GM23338 (cell line): Measurements from ENCODE around the gene C1orf21. TPM values are rescaled to one million over a fixed set of nuclear protein-coding genes. Genes with fewer than 3 reads are reported as not detected.
A peak's percentile ranks its signal among the peaks of the same experiment; 100 is the strongest.

Source experiments
- ATAC-seq: fragments of 200-7000 bp; cut with Tn5 transposase; 3 replicates; pipeline ENCODE4 v1.9.1; 2020
- DNase-seq: peaks from one replicate; pipeline ENCODE4 v3.0.0-alpha.2; 2015; ENCODE audit warnings: low spot score
- H2AFZ ChIP-seq: fragments of 200-600 bp; sonication (generic); 2 replicates; pipeline ENCODE4 v1.8.0; 2016; ENCODE audit warnings: antibody characterized with exemption, mild to moderate bottlenecking, moderate library complexity
- H3F3A ChIP-seq: fragments of 200-600 bp; sonication (generic); replicated peaks from 2 replicates; pipeline ENCODE4 v1.8.0; 2017; ENCODE audit warnings: antibody characterized with exemption, mixed run types, low read depth
- H3K27ac ChIP-seq: fragments of 200-600 bp; sonication (generic); 2 replicates; pipeline ENCODE4 v1.6.1; 2016; ENCODE audit warnings: low read depth
- H3K27me3 ChIP-seq: fragments of 200-600 bp; sonication (generic); 2 replicates; pipeline ENCODE4 v1.8.0; 2016; ENCODE audit warnings: mild to moderate bottlenecking, mixed run types, moderate library complexity; ENCODE audit not compliant: insufficient read depth
- H3K36me3 ChIP-seq: fragments of 200-600 bp; sonication (generic); 2 replicates; pipeline ENCODE4 v1.8.0; 2016; ENCODE audit warnings: mild to moderate bottlenecking; ENCODE audit not compliant: insufficient read depth
- H3K4me1 ChIP-seq: fragments of 200-600 bp; sonication (generic); 2 replicates; pipeline ENCODE4 v1.8.0; 2016; ENCODE audit warnings: mild to moderate bottlenecking, moderate library complexity; ENCODE audit not compliant: insufficient read depth
- H3K4me2 ChIP-seq: fragments of 200-600 bp; sonication (generic); 2 replicates; pipeline ENCODE4 v1.7.1; 2017; ENCODE audit warnings: mixed run types
- H3K4me3 ChIP-seq: fragments of 200-600 bp; sonication (generic); 2 replicates; pipeline ENCODE4 v1.6.1; 2016; ENCODE audit warnings: mixed run types
- H3K79me2 ChIP-seq: fragments of 200-600 bp; sonication (generic); replicated peaks from 2 replicates; pipeline ENCODE4 v1.8.0; 2017; ENCODE audit warnings: mild to moderate bottlenecking; ENCODE audit not compliant: insufficient read depth
- H3K9me2 ChIP-seq: fragments of 200-600 bp; sonication (generic); 2 replicates; pipeline ENCODE4 v1.8.0; 2017; ENCODE audit not compliant: insufficient read depth
- H4K20me1 ChIP-seq: fragments of 200-600 bp; sonication (generic); replicated peaks from 2 replicates; pipeline ENCODE4 v1.8.0; 2017; ENCODE audit warnings: mild to moderate bottlenecking; ENCODE audit not compliant: insufficient read depth
- H3K27ac Mint-ChIP-seq: 2 replicates; pipeline ENCODE4 v1.8.0; 2020; ENCODE audit warnings: inconsistent platforms, mild to moderate bottlenecking, moderate library complexity, mixed read lengths
- H3K27me3 Mint-ChIP-seq: 3 replicates; pipeline ENCODE4 v1.8.0; 2022; ENCODE audit warnings: low read depth, mild to moderate bottlenecking, moderate library complexity, mixed read lengths, inconsistent platforms; ENCODE audit not compliant: insufficient read depth, poor library complexity
- H3K36me3 Mint-ChIP-seq: 3 replicates; pipeline ENCODE4 v1.8.0; 2021; ENCODE audit warnings: low read depth, mild to moderate bottlenecking, inconsistent platforms, moderate library complexity, mixed read lengths
- H3K4me1 Mint-ChIP-seq: 3 replicates; pipeline ENCODE4 v1.8.0; 2020; ENCODE audit warnings: mild to moderate bottlenecking, inconsistent platforms, mixed read lengths
- H3K4me3 Mint-ChIP-seq: 3 replicates; pipeline ENCODE4 v1.8.0; 2021; ENCODE audit warnings: moderate library complexity, mild to moderate bottlenecking, inconsistent platforms, mixed read lengths
- H3K9me3 Mint-ChIP-seq: 3 replicates; pipeline ENCODE4 v1.8.0; 2020; ENCODE audit warnings: moderate library complexity, mild to moderate bottlenecking, inconsistent platforms, mixed read lengths
- CREB1 ChIP-seq: fragments of 250-450 bp; sonication (Bioruptor Pico); IDR thresholded peaks from 2 replicates; pipeline ENCODE4 v1.5.0; 2020; ENCODE audit warnings: low read depth, mild to moderate bottlenecking, moderate library complexity
- EZH2phosphoT487 ChIP-seq: fragments of 200-600 bp; sonication (generic); IDR thresholded peaks from one replicate; pipeline ENCODE4 v1.8.1; 2018; ENCODE audit warnings: antibody characterized with exemption; ENCODE audit not compliant: unreplicated experiment
- JUNB ChIP-seq: IDR thresholded peaks from one replicate; pipeline ENCODE4 v1.6.1; 2016; ENCODE audit warnings: antibody characterized with exemption; ENCODE audit not compliant: unreplicated experiment
- NANOG ChIP-seq: IDR thresholded peaks from 2 replicates; pipeline ENCODE4 v1.6.1; 2016; ENCODE audit warnings: antibody characterized with exemption, borderline replicate concordance
- POLR2AphosphoS5 ChIP-seq: IDR thresholded peaks from 2 replicates; pipeline ENCODE4 v1.6.1; 2016; ENCODE audit warnings: antibody characterized with exemption, low read depth
- ZNF114 ChIP-seq: fragments of 250-450 bp; sonication (Bioruptor Pico); IDR thresholded peaks from 2 replicates; pipeline ENCODE4 v1.5.0; 2020; ENCODE audit warnings: mild to moderate bottlenecking, moderate library complexity
- ZNF331 ChIP-seq: fragments of 250-450 bp; sonication (Bioruptor Pico); IDR thresholded peaks from 2 replicates; pipeline ENCODE4 v1.5.0; 2020; ENCODE audit warnings: low read depth, mild to moderate bottlenecking, moderate library complexity
- polyA plus RNA-seq: library from polyadenylated mRNA; unstranded; fragments of >200 nt; fragmentation: Nextera tagmentation; extraction: Ambion mirVana; gene quantifications from 2 replicates; pipeline ENCODE4 v1.2.1, GENCODE V29; 2016
- total RNA-seq: library from RNA; depleted of rRNA; stranded (reverse); fragments of >200 nt; shearing (Covaris generic); gene quantifications from 2 replicates; pipeline ENCODE4 v1.2.3, GENCODE V29; 2014
- TF ChIP-seq, protein P1 (sequence below): IDR thresholded peaks from one replicate; pipeline ENCODE4 v1.6.1; 2018; ENCODE audit warnings: antibody characterized with exemption; ENCODE audit not compliant: unreplicated experiment
- TF ChIP-seq, protein P2 (sequence below), 2 experiments: fragments of 200-600 bp in 1 of 2; sonication (generic) in 1 of 2; conservative IDR thresholded peaks; 2 replicates each; pipeline versions ENCODE4 v1.5.1 to v1.6.1; 2016 to 2017; ENCODE audit warnings: antibody characterized with exemption in 2 of 2, low read depth in 2 of 2, mild to moderate bottlenecking in 2 of 2, moderate library complexity in 1 of 2
- TF ChIP-seq, protein P3 (sequence below): IDR thresholded peaks from 2 replicates; pipeline ENCODE4 v1.6.1; 2016; ENCODE audit warnings: antibody characterized with exemption
- TF ChIP-seq, protein P4 (sequence below): fragments of 250-450 bp; sonication (Bioruptor Pico); IDR thresholded peaks from 2 replicates; pipeline ENCODE4 v1.5.0; 2020; ENCODE audit warnings: mild to moderate bottlenecking, moderate library complexity

The C1orf21 gene
- total and polyA plus RNA-seq, 2 experiments from 2014 or later: 28.0 to 40.4 TPM

DNA sequence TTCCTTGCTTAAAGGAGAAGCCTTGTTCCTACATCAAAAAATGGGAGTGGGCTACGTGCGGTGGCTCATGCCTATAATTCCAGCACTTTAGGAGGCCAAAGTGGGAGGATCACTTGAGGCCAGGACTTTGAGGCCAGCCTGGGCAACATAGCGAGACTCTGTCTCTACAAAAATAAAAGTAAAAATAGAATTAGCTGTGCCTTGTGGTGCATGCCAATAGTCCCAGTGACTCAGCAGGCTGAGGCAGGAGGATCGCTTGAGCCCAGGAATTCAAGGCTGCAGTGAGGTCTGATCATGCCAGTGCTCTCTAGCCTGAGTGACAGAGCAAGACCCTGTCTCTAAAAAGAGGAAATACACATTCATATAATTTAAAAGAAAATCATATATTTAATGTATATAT, 127.1 kb downstream of the C1orf21 start:
- DNase-seq: no peak
- no peak overlapping the region for H3K4me3 Mint-ChIP-seq
- H2AFZ ChIP-seq: no peak overlapping the region
- H3F3A ChIP-seq: no peaks in the 10 kb centered on the region
- H3K4me1 ChIP-seq: no peaks in the 10 kb centered on the region
- no peaks in the 10 kb centered on the region; the same call in 1 of the 2 replicates for H3K36me3 ChIP-seq
- H3K9me2 ChIP-seq: peaks cover 2% of the 10 kb centered on the region; the same call in 1 of the 2 replicates
- peaks cover 9% of the 10 kb centered on the region; the same call in 2 of the 3 replicates for H3K4me1 Mint-ChIP-seq
- no peaks in the 10 kb centered on the region for H3K27me3 Mint-ChIP-seq
- no peak overlapping the region for H3K27ac Mint-ChIP-seq
- no peaks in the 10 kb centered on the region for H4K20me1 ChIP-seq
- no peak for TF ChIP-seq NANOG
- TF ChIP-seq JUNB: no peak
- TF ChIP-seq, protein P1, sequence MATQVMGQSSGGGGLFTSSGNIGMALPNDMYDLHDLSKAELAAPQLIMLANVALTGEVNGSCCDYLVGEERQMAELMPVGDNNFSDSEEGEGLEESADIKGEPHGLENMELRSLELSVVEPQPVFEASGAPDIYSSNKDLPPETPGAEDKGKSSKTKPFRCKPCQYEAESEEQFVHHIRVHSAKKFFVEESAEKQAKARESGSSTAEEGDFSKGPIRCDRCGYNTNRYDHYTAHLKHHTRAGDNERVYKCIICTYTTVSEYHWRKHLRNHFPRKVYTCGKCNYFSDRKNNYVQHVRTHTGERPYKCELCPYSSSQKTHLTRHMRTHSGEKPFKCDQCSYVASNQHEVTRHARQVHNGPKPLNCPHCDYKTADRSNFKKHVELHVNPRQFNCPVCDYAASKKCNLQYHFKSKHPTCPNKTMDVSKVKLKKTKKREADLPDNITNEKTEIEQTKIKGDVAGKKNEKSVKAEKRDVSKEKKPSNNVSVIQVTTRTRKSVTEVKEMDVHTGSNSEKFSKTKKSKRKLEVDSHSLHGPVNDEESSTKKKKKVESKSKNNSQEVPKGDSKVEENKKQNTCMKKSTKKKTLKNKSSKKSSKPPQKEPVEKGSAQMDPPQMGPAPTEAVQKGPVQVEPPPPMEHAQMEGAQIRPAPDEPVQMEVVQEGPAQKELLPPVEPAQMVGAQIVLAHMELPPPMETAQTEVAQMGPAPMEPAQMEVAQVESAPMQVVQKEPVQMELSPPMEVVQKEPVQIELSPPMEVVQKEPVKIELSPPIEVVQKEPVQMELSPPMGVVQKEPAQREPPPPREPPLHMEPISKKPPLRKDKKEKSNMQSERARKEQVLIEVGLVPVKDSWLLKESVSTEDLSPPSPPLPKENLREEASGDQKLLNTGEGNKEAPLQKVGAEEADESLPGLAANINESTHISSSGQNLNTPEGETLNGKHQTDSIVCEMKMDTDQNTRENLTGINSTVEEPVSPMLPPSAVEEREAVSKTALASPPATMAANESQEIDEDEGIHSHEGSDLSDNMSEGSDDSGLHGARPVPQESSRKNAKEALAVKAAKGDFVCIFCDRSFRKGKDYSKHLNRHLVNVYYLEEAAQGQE: no peak
- no peak for TF ChIP-seq POLR2AphosphoS5
- TF ChIP-seq EZH2phosphoT487: no peak
- no peak for TF ChIP-seq ZNF114 (CRISPR knock-in tag)
- TF ChIP-seq, protein P2, sequence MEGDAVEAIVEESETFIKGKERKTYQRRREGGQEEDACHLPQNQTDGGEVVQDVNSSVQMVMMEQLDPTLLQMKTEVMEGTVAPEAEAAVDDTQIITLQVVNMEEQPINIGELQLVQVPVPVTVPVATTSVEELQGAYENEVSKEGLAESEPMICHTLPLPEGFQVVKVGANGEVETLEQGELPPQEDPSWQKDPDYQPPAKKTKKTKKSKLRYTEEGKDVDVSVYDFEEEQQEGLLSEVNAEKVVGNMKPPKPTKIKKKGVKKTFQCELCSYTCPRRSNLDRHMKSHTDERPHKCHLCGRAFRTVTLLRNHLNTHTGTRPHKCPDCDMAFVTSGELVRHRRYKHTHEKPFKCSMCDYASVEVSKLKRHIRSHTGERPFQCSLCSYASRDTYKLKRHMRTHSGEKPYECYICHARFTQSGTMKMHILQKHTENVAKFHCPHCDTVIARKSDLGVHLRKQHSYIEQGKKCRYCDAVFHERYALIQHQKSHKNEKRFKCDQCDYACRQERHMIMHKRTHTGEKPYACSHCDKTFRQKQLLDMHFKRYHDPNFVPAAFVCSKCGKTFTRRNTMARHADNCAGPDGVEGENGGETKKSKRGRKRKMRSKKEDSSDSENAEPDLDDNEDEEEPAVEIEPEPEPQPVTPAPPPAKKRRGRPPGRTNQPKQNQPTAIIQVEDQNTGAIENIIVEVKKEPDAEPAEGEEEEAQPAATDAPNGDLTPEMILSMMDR (conservative IDR thresholded peaks at IDR 0.05; ENCODE audit: low read depth in 2 of 2): no peak
- TF ChIP-seq, protein P3, sequence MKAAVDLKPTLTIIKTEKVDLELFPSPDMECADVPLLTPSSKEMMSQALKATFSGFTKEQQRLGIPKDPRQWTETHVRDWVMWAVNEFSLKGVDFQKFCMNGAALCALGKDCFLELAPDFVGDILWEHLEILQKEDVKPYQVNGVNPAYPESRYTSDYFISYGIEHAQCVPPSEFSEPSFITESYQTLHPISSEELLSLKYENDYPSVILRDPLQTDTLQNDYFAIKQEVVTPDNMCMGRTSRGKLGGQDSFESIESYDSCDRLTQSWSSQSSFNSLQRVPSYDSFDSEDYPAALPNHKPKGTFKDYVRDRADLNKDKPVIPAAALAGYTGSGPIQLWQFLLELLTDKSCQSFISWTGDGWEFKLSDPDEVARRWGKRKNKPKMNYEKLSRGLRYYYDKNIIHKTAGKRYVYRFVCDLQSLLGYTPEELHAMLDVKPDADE: no peak
- TF ChIP-seq, protein P4, sequence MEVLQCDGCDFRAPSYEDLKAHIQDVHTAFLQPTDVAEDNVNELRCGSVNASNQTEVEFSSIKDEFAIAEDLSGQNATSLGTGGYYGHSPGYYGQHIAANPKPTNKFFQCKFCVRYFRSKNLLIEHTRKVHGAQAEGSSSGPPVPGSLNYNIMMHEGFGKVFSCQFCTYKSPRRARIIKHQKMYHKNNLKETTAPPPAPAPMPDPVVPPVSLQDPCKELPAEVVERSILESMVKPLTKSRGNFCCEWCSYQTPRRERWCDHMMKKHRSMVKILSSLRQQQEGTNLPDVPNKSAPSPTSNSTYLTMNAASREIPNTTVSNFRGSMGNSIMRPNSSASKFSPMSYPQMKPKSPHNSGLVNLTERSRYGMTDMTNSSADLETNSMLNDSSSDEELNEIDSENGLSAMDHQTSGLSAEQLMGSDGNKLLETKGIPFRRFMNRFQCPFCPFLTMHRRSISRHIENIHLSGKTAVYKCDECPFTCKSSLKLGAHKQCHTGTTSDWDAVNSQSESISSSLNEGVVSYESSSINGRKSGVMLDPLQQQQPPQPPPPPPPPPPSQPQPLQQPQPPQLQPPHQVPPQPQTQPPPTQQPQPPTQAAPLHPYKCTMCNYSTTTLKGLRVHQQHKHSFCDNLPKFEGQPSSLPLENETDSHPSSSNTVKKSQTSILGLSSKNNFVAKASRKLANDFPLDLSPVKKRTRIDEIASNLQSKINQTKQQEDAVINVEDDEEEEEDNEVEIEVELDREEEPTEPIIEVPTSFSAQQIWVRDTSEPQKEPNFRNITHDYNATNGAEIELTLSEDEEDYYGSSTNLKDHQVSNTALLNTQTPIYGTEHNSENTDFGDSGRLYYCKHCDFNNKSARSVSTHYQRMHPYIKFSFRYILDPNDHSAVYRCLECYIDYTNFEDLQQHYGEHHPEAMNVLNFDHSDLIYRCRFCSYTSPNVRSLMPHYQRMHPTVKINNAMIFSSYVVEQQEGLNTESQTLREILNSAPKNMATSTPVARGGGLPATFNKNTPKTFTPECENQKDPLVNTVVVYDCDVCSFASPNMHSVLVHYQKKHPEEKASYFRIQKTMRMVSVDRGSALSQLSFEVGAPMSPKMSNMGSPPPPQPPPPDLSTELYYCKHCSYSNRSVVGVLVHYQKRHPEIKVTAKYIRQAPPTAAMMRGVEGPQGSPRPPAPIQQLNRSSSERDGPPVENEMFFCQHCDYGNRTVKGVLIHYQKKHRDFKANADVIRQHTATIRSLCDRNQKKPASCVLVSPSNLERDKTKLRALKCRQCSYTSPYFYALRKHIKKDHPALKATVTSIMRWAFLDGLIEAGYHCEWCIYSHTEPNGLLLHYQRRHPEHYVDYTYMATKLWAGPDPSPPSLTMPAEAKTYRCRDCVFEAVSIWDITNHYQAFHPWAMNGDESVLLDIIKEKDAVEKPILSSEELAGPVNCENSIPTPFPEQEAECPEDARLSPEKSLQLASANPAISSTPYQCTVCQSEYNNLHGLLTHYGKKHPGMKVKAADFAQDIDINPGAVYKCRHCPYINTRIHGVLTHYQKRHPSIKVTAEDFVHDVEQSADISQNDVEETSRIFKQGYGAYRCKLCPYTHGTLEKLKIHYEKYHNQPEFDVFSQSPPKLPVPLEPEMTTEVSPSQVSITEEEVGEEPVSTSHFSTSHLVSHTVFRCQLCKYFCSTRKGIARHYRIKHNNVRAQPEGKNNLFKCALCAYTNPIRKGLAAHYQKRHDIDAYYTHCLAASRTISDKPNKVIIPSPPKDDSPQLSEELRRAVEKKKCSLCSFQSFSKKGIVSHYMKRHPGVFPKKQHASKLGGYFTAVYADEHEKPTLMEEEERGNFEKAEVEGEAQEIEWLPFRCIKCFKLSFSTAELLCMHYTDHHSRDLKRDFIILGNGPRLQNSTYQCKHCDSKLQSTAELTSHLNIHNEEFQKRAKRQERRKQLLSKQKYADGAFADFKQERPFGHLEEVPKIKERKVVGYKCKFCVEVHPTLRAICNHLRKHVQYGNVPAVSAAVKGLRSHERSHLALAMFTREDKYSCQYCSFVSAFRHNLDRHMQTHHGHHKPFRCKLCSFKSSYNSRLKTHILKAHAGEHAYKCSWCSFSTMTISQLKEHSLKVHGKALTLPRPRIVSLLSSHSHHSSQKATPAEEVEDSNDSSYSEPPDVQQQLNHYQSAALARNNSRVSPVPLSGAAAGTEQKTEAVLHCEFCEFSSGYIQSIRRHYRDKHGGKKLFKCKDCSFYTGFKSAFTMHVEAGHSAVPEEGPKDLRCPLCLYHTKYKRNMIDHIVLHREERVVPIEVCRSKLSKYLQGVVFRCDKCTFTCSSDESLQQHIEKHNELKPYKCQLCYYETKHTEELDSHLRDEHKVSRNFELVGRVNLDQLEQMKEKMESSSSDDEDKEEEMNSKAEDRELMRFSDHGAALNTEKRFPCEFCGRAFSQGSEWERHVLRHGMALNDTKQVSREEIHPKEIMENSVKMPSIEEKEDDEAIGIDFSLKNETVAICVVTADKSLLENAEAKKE (CRISPR knock-in tag): no peak
- TF ChIP-seq ZNF331 (CRISPR knock-in tag): no peak
- no peak for TF ChIP-seq CREB1 (CRISPR knock-in tag)
- no peak overlapping the region for H3K4me2 ChIP-seq
- H3K79me2 ChIP-seq: no peaks in the 10 kb centered on the region
- no peak overlapping the region for H3K4me3 ChIP-seq
- no peaks in the 10 kb centered on the region for H3K27me3 ChIP-seq
- ATAC-seq: peak; percentile 61
- H3K36me3 Mint-ChIP-seq: peaks cover 3% of the 10 kb centered on the region; the same call in 2 of the 3 replicates
- no peaks in the 10 kb centered on the region for H3K9me3 Mint-ChIP-seq
- no peak overlapping the region; the same call in 1 of the 2 replicates for H3K27ac ChIP-seq
